Breast epithelium (tissue), 4 donors: ENCODE measurements around the gene CEP128. TPM values are rescaled to one million over a fixed set of nuclear protein-coding genes. Genes with fewer than 3 reads are reported as not detected.

Experiments used
- DNase-seq, 2 donors: peaks; one replicate each; pipeline ENCODE4 v3.0.0-alpha.2; 2019; ENCODE audit warnings: low spot score in 2 of 2
- H3K27ac ChIP-seq, 2 donors: fragments of 200-600 bp; sonication (generic) in 1 of 2; one replicate each; pipeline ENCODE4 v1.5.1; 2016 to 2019; ENCODE audit warnings: mild to moderate bottlenecking in 1 of 2
- H3K27me3 ChIP-seq, 2 donors: fragments of 200-600 bp; sonication (generic) in 1 of 2; one replicate each; pipeline versions ENCODE4 v1.5.1 to v1.6.0; 2017 to 2019; ENCODE audit warnings: control low read depth in 1 of 2, mild to moderate bottlenecking in 1 of 2
- H3K36me3 ChIP-seq: fragments of 200-600 bp; one replicate; pipeline ENCODE4 v1.5.1; 2019
- H3K4me1 ChIP-seq, 2 donors: fragments of 200-600 bp; sonication (generic); one replicate each; pipeline ENCODE4 v1.5.1; 2016 to 2019; ENCODE audit warnings: control low read depth in 1 of 2
- H3K4me3 ChIP-seq, 3 donors: fragments of 200-600 bp; sonication (generic); 1 replicate in 2 of 3; 2 replicates in 1 of 3; pipeline ENCODE4 v1.5.1; 2016 to 2019; ENCODE audit warnings: mild to moderate bottlenecking in 3 of 3, moderate library complexity in 2 of 3
- H3K9me3 ChIP-seq, 2 donors: fragments of 200-600 bp; sonication (generic) in 1 of 2; one replicate each; pipeline ENCODE4 v1.5.1; 2016 to 2019; ENCODE audit warnings: control low read depth in 1 of 2
- POLR2A ChIP-seq: fragments of 450-650 bp; IDR thresholded peaks from one replicate; pipeline ENCODE4 v1.6.1; 2016; ENCODE audit warnings: antibody characterized with exemption, mild to moderate bottlenecking, moderate library complexity
- POLR2AphosphoS5 ChIP-seq, 3 donors: sonication (generic); formaldehyde crosslinking; IDR thresholded peaks; one replicate each; pipeline ENCODE4 v1.6.1; 2017; ENCODE audit warnings: antibody characterized with exemption in 3 of 3
- intact Hi-C: fragments of 100-400 bp; cut with DNase I; formaldehyde crosslinking; loops from one replicate; pipeline ENCODE4 v1.15.1; 2023; ENCODE audit warnings: low total_unique reads
- total RNA-seq, 3 donors: library from RNA; depleted of rRNA; stranded (reverse); fragments of >200 nt; gene quantifications; one replicate each; pipeline ENCODE4 v1.1.0, GENCODE V29; 2016
- TF ChIP-seq, protein P1 (sequence below), 3 donors: fragments of 450-650 bp; IDR thresholded peaks; one replicate each; pipeline ENCODE4 v1.5.1; 2016 to 2017; ENCODE audit warnings: antibody characterized with exemption in 3 of 3, mild to moderate bottlenecking in 3 of 3, moderate library complexity in 3 of 3

The CEP128 gene
- total RNA-seq, 3 donors from 2014 or later, result 10.2 to 16.1 (median 11.0) TPM

DNA sequence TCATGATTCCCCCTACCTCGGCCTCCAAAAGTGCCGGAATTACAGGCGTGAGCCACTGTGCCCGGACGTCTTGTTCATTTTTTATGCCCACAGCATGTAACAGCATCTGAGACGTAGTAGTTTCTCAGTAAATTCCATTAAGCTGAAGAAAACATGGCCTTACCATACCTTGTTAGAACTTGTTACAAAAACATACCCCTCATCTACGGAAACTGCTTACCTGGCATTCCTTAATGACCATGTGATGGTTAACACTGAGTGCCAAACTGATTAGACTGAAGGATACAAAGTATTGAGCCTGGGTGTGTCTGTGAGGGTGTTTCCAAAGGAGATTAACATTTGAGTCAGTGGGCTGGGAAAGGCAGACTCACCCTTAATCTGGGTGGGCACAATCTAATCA is 186.8 kb downstream of the CEP128 start:
- TF ChIP-seq, protein P1, sequence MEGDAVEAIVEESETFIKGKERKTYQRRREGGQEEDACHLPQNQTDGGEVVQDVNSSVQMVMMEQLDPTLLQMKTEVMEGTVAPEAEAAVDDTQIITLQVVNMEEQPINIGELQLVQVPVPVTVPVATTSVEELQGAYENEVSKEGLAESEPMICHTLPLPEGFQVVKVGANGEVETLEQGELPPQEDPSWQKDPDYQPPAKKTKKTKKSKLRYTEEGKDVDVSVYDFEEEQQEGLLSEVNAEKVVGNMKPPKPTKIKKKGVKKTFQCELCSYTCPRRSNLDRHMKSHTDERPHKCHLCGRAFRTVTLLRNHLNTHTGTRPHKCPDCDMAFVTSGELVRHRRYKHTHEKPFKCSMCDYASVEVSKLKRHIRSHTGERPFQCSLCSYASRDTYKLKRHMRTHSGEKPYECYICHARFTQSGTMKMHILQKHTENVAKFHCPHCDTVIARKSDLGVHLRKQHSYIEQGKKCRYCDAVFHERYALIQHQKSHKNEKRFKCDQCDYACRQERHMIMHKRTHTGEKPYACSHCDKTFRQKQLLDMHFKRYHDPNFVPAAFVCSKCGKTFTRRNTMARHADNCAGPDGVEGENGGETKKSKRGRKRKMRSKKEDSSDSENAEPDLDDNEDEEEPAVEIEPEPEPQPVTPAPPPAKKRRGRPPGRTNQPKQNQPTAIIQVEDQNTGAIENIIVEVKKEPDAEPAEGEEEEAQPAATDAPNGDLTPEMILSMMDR (IDR thresholded peaks at IDR 0.05), result no peak
- TF ChIP-seq POLR2A (no peak), POLR2AphosphoS5 (IDR thresholded peaks at IDR 0.05) (no peak)
- DNase-seq, result no peak
- Histone ChIP-seq H3K27me3 (no peaks in the 10 kb centered on the region), H3K9me3 (no peaks in the 10 kb centered on the region), H3K4me3 (no peak overlapping the region), H3K36me3 (no peaks in the 10 kb centered on the region), H3K27ac (no peak overlapping the region), H3K4me1 (no peaks in the 10 kb centered on the region)
- intact Hi-C loops, result no loop called here

DNA sequence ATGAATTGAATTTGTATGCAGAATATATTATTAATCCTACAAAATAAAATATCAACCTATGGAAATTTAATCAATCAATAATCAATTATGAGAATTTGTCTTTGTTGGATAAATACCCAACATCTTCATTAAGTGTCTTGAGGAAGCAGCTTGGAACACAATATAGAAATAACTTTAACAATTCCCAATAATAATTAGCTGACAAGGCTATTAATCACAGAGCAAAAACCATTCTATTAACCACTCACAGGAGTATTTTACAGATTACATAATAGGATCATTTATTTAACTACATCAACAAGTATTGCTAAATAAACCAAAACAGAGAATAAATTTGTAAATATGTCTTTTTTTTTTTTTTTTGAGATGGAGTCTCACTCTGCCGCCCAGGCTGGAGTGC is 190.3 kb downstream of the CEP128 start:
- Histone ChIP-seq H3K27me3 (no peaks in the 10 kb centered on the region), H3K9me3 (no peaks in the 10 kb centered on the region), H3K27ac (no peak overlapping the region), H3K4me1 (no peaks in the 10 kb centered on the region), H3K36me3 (no peaks in the 10 kb centered on the region), H3K4me3 (no peak overlapping the region)
- TF ChIP-seq POLR2A (no peak), POLR2AphosphoS5 (IDR thresholded peaks at IDR 0.05) (no peak)
- TF ChIP-seq, protein P1 (IDR thresholded peaks at IDR 0.05), result no peak
- intact Hi-C loops, result loop anchor here (2.0 kb wide), 1 partner anchor 58 kb away; no protein-coding TSS in a partner anchor
- DNase-seq, result no peak

DNA sequence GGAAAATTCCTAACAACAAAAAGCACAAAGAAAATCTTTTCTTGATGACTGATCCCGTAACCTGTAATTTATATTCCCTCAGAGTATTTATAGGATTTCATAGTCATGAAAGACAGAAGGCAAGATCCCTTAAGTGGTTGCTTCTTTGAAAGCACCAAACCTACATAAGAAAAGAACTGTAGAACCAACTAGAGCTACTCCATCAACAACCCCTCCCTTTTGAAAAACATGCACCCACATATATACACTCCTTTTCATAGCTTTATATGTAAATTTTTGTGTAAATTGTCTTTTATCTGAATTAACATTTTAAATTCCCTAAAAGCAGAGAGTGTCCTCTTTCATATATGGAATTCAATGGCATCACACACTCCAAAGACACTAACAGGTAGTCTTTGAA is 215.3 kb downstream of the CEP128 start:
- H3K27ac ChIP-seq, result no peak overlapping the region
- intact Hi-C loops, result no loop called here
- no peaks in the 10 kb centered on the region for H3K27me3 ChIP-seq
- H3K36me3 ChIP-seq, result no peaks in the 10 kb centered on the region
- no peak for TF ChIP-seq POLR2AphosphoS5 (IDR thresholded peaks at IDR 0.05)
- no peak for TF ChIP-seq POLR2A
- H3K9me3 ChIP-seq, result no peaks in the 10 kb centered on the region
- DNase-seq, result no peak
- no peaks in the 10 kb centered on the region for H3K4me1 ChIP-seq
- H3K4me3 ChIP-seq, result no peak overlapping the region

DNA sequence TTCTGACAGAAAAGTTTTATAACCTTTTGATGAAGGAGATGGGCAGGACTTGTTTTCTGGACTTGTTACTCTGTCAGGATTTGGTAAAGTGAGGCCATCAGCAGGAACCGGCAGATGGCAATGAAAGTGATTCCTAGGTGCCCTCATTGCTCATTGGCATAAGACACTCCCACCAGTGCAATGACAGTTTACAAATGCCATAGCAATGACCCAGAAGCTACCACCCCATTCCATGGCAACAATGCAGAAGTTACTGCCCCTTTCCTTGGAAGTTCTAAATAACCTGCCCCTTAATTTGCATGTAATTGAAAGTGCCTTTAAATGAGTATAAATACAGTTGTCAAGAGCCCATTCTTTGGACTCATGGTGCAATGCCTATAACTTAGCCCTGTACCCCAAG is 222.6 kb downstream of the CEP128 start:
- Histone ChIP-seq H3K36me3 (no peaks in the 10 kb centered on the region), H3K27me3 (no peaks in the 10 kb centered on the region), H3K27ac (no peak overlapping the region), H3K4me1 (no peaks in the 10 kb centered on the region), H3K4me3 (no peak overlapping the region), H3K9me3 (no peaks in the 10 kb centered on the region)
- TF ChIP-seq POLR2AphosphoS5 (IDR thresholded peaks at IDR 0.05), result no peak
- TF ChIP-seq, protein P1 (IDR thresholded peaks at IDR 0.05), result no peak
- no peak for TF ChIP-seq POLR2A
- intact Hi-C loops, result no loop called here
- no peak for DNase-seq

DNA sequence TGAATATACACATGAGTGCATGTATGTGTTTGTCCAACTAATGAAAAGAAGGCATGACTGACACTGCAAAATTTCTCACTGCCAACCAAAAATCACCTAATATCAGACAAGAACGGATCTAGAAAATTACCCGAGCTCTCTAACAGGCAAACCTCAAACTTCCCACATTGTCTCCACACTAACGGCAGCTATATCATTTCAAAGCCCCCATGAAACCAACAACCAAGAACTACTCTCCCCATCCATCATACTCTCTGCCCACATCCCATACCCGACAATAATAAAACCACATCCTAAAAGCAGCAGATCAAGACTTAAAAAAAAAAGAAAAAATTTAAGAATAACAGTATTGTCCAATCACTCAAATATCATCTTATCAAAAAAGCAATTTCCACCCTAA is 227.1 kb downstream of the CEP128 start:
- intact Hi-C loops, result no loop called here
- Histone ChIP-seq H3K27ac (no peak overlapping the region), H3K4me1 (no peaks in the 10 kb centered on the region), H3K27me3 (no peaks in the 10 kb centered on the region), H3K36me3 (no peaks in the 10 kb centered on the region), H3K9me3 (no peaks in the 10 kb centered on the region), H3K4me3 (no peak overlapping the region)
- TF ChIP-seq POLR2A (no peak), POLR2AphosphoS5 (IDR thresholded peaks at IDR 0.05) (no peak)
- TF ChIP-seq, protein P1 (IDR thresholded peaks at IDR 0.05), result no peak
- DNase-seq, result no peak
